HFF-Myc (cell line): ENCODE measurements around the gene RFLNA.

Experiments used
- DNase-seq: peaks from one replicate; pipeline ENCODE4 v3.0.0-alpha.2; 2011; ENCODE audit warnings: low read depth; ENCODE audit errors: extremely low read depth
- H3K4me3 ChIP-seq: replicated peaks from 2 replicates; pipeline ENCODE4 v1.5.1; 2011; ENCODE audit warnings: low read depth, mild to moderate bottlenecking, control low read depth, low read length
- CTCF ChIP-seq: IDR thresholded peaks from 2 replicates; pipeline ENCODE4 v1.5.1; 2012; ENCODE audit warnings: mild to moderate bottlenecking, low read depth, low read length, control low read depth; ENCODE audit errors: missing control alignments

Gene RFLNA

GRCh38 chr12:124259154-124260066 lies 35.5 kb upstream of the RFLNA start:
- no peak for TF ChIP-seq CTCF
- no peak overlapping the region for H3K4me3 ChIP-seq
- no peak for DNase-seq

GRCh38 chr12:124261885-124262284 lies 33.0 kb upstream of the RFLNA start:
- H3K4me3 ChIP-seq: no peak overlapping the region
- no peak for TF ChIP-seq CTCF
- DNase-seq: no peak

GRCh38 chr12:124264089-124264795 lies 30.7 kb upstream of the RFLNA start:
- no peak overlapping the region for H3K4me3 ChIP-seq
- no peak for TF ChIP-seq CTCF
- DNase-seq: no peak

- DNase-seq: no peak
- TF ChIP-seq CTCF: no peak
- no peak overlapping the region for H3K4me3 ChIP-seq
Measured at GRCh38 chr12:124264879-124265278, 30.0 kb upstream of the RFLNA start.

- H3K4me3 ChIP-seq: no peak overlapping the region
- TF ChIP-seq CTCF: no peak
- no peak for DNase-seq
Measured at GRCh38 chr12:124267205-124267778, 27.6 kb upstream of the RFLNA start.

GRCh38 chr12:124270671-124271070 lies 24.2 kb upstream of the RFLNA start:
- no peak for DNase-seq
- TF ChIP-seq CTCF: no peak
- no peak overlapping the region for H3K4me3 ChIP-seq
